ENCODE measurements around the gene CLSTN2.

The CLSTN2 gene

GRCh38 chr3:139953131-139953910, 18.3 kb downstream of the CLSTN2 start:
- H3K4me3 ChIP-seq, result no peak overlapping the region
- no peaks in the 10 kb centered on the region for H3K9me3 ChIP-seq
- no peaks in the 10 kb centered on the region for H3K27me3 ChIP-seq (ENCODE audit: low read depth)
- in situ Hi-C loops (cut with MboI; ENCODE audit: low sequenced_read_pairs), result no loop called here
- H3K36me3 ChIP-seq (replicated peaks), result no peaks in the 10 kb centered on the region
- no peak for DNase-seq (ENCODE audit: low spot score in 2 of 2)
- no peaks in the 10 kb centered on the region for H3K4me1 ChIP-seq

- in situ Hi-C loops (cut with MboI; ENCODE audit: low sequenced_read_pairs), result no loop called here
- Histone ChIP-seq H3K9me3 (no peaks in the 10 kb centered on the region), H3K36me3 (replicated peaks) (no peaks in the 10 kb centered on the region), H3K4me3 (no peak overlapping the region), H3K4me1 (no peaks in the 10 kb centered on the region), H3K27me3 (ENCODE audit: low read depth) (no peaks in the 10 kb centered on the region)
- DNase-seq (ENCODE audit: low spot score in 2 of 2), result no peak
Observed at GRCh38 chr3:139954146-139954860, 19.3 kb downstream of the CLSTN2 start.

GRCh38 chr3:139957844-139958243, 22.9 kb downstream of the CLSTN2 start:
- Histone ChIP-seq H3K4me1 (no peaks in the 10 kb centered on the region), H3K9me3 (no peaks in the 10 kb centered on the region), H3K27me3 (ENCODE audit: low read depth) (no peaks in the 10 kb centered on the region), H3K4me3 (no peak overlapping the region), H3K36me3 (replicated peaks) (no peaks in the 10 kb centered on the region)
- no peak for DNase-seq (ENCODE audit: low spot score in 2 of 2)
- in situ Hi-C loops (cut with MboI; ENCODE audit: low sequenced_read_pairs), result no loop called here

- in situ Hi-C loops (cut with MboI; ENCODE audit: low sequenced_read_pairs), result no loop called here
- no peaks in the 10 kb centered on the region for H3K36me3 ChIP-seq (replicated peaks)
- H3K9me3 ChIP-seq, result no peaks in the 10 kb centered on the region
- H3K4me3 ChIP-seq, result no peak overlapping the region
- no peaks in the 10 kb centered on the region for H3K4me1 ChIP-seq
- H3K27me3 ChIP-seq (ENCODE audit: low read depth), result no peaks in the 10 kb centered on the region
- no peak for DNase-seq (ENCODE audit: low spot score in 2 of 2)
Observed at GRCh38 chr3:139969386-139969785, 34.4 kb downstream of the CLSTN2 start.

GRCh38 chr3:139970526-139970925, 35.5 kb downstream of the CLSTN2 start:
- no peaks in the 10 kb centered on the region for H3K4me1 ChIP-seq
- H3K4me3 ChIP-seq, result no peak overlapping the region
- H3K9me3 ChIP-seq, result no peaks in the 10 kb centered on the region
- in situ Hi-C loops (cut with MboI; ENCODE audit: low sequenced_read_pairs), result no loop called here
- no peaks in the 10 kb centered on the region for H3K36me3 ChIP-seq (replicated peaks)
- DNase-seq (ENCODE audit: low spot score in 2 of 2), result no peak
- H3K27me3 ChIP-seq (ENCODE audit: low read depth), result no peaks in the 10 kb centered on the region

- Histone ChIP-seq H3K9me3 (no peaks in the 10 kb centered on the region), H3K27me3 (ENCODE audit: low read depth) (no peaks in the 10 kb centered on the region), H3K36me3 (replicated peaks) (no peaks in the 10 kb centered on the region), H3K4me3 (no peak overlapping the region), H3K4me1 (no peaks in the 10 kb centered on the region)
- in situ Hi-C loops (cut with MboI; ENCODE audit: low sequenced_read_pairs), result no loop called here
- no peak for DNase-seq (ENCODE audit: low spot score in 2 of 2)
Observed at GRCh38 chr3:139974809-139975425, 39.9 kb downstream of the CLSTN2 start.

- Histone ChIP-seq H3K9me3 (no peaks in the 10 kb centered on the region), H3K4me1 (no peaks in the 10 kb centered on the region), H3K36me3 (replicated peaks) (no peaks in the 10 kb centered on the region), H3K4me3 (no peak overlapping the region), H3K27me3 (ENCODE audit: low read depth) (no peaks in the 10 kb centered on the region)
- no peak for DNase-seq (ENCODE audit: low spot score in 2 of 2)
- in situ Hi-C loops (cut with MboI; ENCODE audit: low sequenced_read_pairs), result no loop called here
Observed at GRCh38 chr3:139975594-139976365, 40.8 kb downstream of the CLSTN2 start.

GRCh38 chr3:139978966-139979365, 44.0 kb downstream of the CLSTN2 start:
- H3K4me1 ChIP-seq, result no peaks in the 10 kb centered on the region
- H3K27me3 ChIP-seq (ENCODE audit: low read depth), result no peaks in the 10 kb centered on the region
- no peak for DNase-seq (ENCODE audit: low spot score in 2 of 2)
- in situ Hi-C loops (cut with MboI; ENCODE audit: low sequenced_read_pairs), result no loop called here
- no peaks in the 10 kb centered on the region for H3K36me3 ChIP-seq (replicated peaks)
- H3K4me3 ChIP-seq, result no peak overlapping the region
- no peaks in the 10 kb centered on the region for H3K9me3 ChIP-seq

- Histone ChIP-seq H3K4me3 (no peak overlapping the region), H3K36me3 (replicated peaks) (no peaks in the 10 kb centered on the region), H3K4me1 (no peaks in the 10 kb centered on the region), H3K9me3 (no peaks in the 10 kb centered on the region), H3K27me3 (ENCODE audit: low read depth) (no peaks in the 10 kb centered on the region)
- in situ Hi-C loops (cut with MboI; ENCODE audit: low sequenced_read_pairs), result no loop called here
- DNase-seq (ENCODE audit: low spot score in 2 of 2), result no peak
Observed at GRCh38 chr3:139979991-139980390, 45.0 kb downstream of the CLSTN2 start.

GRCh38 chr3:139982404-139982803, 47.4 kb downstream of the CLSTN2 start:
- no peak for DNase-seq (ENCODE audit: low spot score in 2 of 2)
- H3K36me3 ChIP-seq (replicated peaks), result no peaks in the 10 kb centered on the region
- no peaks in the 10 kb centered on the region for H3K9me3 ChIP-seq
- no peaks in the 10 kb centered on the region for H3K4me1 ChIP-seq
- H3K27me3 ChIP-seq (ENCODE audit: low read depth), result no peaks in the 10 kb centered on the region
- H3K4me3 ChIP-seq, result no peak overlapping the region
- in situ Hi-C loops (cut with MboI; ENCODE audit: low sequenced_read_pairs), result no loop called here

GRCh38 chr3:139985576-139985975, 50.6 kb downstream of the CLSTN2 start:
- in situ Hi-C loops (cut with MboI; ENCODE audit: low sequenced_read_pairs), result no loop called here
- Histone ChIP-seq H3K27me3 (ENCODE audit: low read depth) (no peaks in the 10 kb centered on the region), H3K36me3 (replicated peaks) (no peaks in the 10 kb centered on the region), H3K4me3 (no peak overlapping the region), H3K9me3 (no peaks in the 10 kb centered on the region), H3K4me1 (no peaks in the 10 kb centered on the region)
- DNase-seq (ENCODE audit: low spot score in 2 of 2), result no peak

GRCh38 chr3:139987908-139988307, 52.9 kb downstream of the CLSTN2 start:
- Histone ChIP-seq H3K27me3 (ENCODE audit: low read depth) (no peaks in the 10 kb centered on the region), H3K4me1 (no peaks in the 10 kb centered on the region), H3K36me3 (replicated peaks) (no peaks in the 10 kb centered on the region), H3K4me3 (no peak overlapping the region), H3K9me3 (no peaks in the 10 kb centered on the region)
- in situ Hi-C loops (cut with MboI; ENCODE audit: low sequenced_read_pairs), result no loop called here
- DNase-seq (ENCODE audit: low spot score in 2 of 2), result no peak

GRCh38 chr3:139988472-139989156, 53.6 kb downstream of the CLSTN2 start:
- in situ Hi-C loops (cut with MboI; ENCODE audit: low sequenced_read_pairs), result no loop called here

More at GRCh38 chr3:139988472-139989156, 53.6 kb downstream of the CLSTN2 start:
- H3K4me1 ChIP-seq, result no peaks in the 10 kb centered on the region
- H3K27me3 ChIP-seq (ENCODE audit: low read depth), result no peaks in the 10 kb centered on the region
- H3K4me3 ChIP-seq, result no peak overlapping the region
- H3K36me3 ChIP-seq (replicated peaks), result no peaks in the 10 kb centered on the region
- no peaks in the 10 kb centered on the region for H3K9me3 ChIP-seq
- DNase-seq (ENCODE audit: low spot score in 2 of 2), result no peak
